GM23338 (cell line): ENCODE results near the gene GSTT4. TPM values are rescaled to one million over a fixed set of nuclear protein-coding genes. Genes with fewer than 3 reads are reported as not detected.

Experiments used
- ATAC-seq: fragments of 200-7000 bp; cut with Tn5 transposase; 3 replicates; pipeline ENCODE4 v1.9.1; 2020
- DNase-seq: peaks from one replicate; pipeline ENCODE4 v3.0.0-alpha.2; 2015; ENCODE audit warnings: low spot score
- H2AFZ ChIP-seq: fragments of 200-600 bp; sonication (generic); 2 replicates; pipeline ENCODE4 v1.8.0; 2016; ENCODE audit warnings: antibody characterized with exemption, mild to moderate bottlenecking, moderate library complexity
- H3F3A ChIP-seq: fragments of 200-600 bp; sonication (generic); replicated peaks from 2 replicates; pipeline ENCODE4 v1.8.0; 2017; ENCODE audit warnings: antibody characterized with exemption, mixed run types, low read depth
- H3K27ac ChIP-seq: fragments of 200-600 bp; sonication (generic); 2 replicates; pipeline ENCODE4 v1.6.1; 2016; ENCODE audit warnings: low read depth
- H3K27me3 ChIP-seq: fragments of 200-600 bp; sonication (generic); 2 replicates; pipeline ENCODE4 v1.8.0; 2016; ENCODE audit warnings: mild to moderate bottlenecking, mixed run types, moderate library complexity; ENCODE audit not compliant: insufficient read depth
- H3K36me3 ChIP-seq: fragments of 200-600 bp; sonication (generic); 2 replicates; pipeline ENCODE4 v1.8.0; 2016; ENCODE audit warnings: mild to moderate bottlenecking; ENCODE audit not compliant: insufficient read depth
- H3K4me1 ChIP-seq: fragments of 200-600 bp; sonication (generic); 2 replicates; pipeline ENCODE4 v1.8.0; 2016; ENCODE audit warnings: mild to moderate bottlenecking, moderate library complexity; ENCODE audit not compliant: insufficient read depth
- H3K4me2 ChIP-seq: fragments of 200-600 bp; sonication (generic); 2 replicates; pipeline ENCODE4 v1.7.1; 2017; ENCODE audit warnings: mixed run types
- H3K4me3 ChIP-seq: fragments of 200-600 bp; sonication (generic); 2 replicates; pipeline ENCODE4 v1.6.1; 2016; ENCODE audit warnings: mixed run types
- H3K79me2 ChIP-seq: fragments of 200-600 bp; sonication (generic); replicated peaks from 2 replicates; pipeline ENCODE4 v1.8.0; 2017; ENCODE audit warnings: mild to moderate bottlenecking; ENCODE audit not compliant: insufficient read depth
- H3K9me2 ChIP-seq: fragments of 200-600 bp; sonication (generic); 2 replicates; pipeline ENCODE4 v1.8.0; 2017; ENCODE audit not compliant: insufficient read depth
- H4K20me1 ChIP-seq: fragments of 200-600 bp; sonication (generic); replicated peaks from 2 replicates; pipeline ENCODE4 v1.8.0; 2017; ENCODE audit warnings: mild to moderate bottlenecking; ENCODE audit not compliant: insufficient read depth
- H3K27ac Mint-ChIP-seq: 2 replicates; pipeline ENCODE4 v1.8.0; 2020; ENCODE audit warnings: inconsistent platforms, mild to moderate bottlenecking, moderate library complexity, mixed read lengths
- H3K27me3 Mint-ChIP-seq: 3 replicates; pipeline ENCODE4 v1.8.0; 2022; ENCODE audit warnings: low read depth, mild to moderate bottlenecking, moderate library complexity, mixed read lengths, inconsistent platforms; ENCODE audit not compliant: insufficient read depth, poor library complexity
- H3K36me3 Mint-ChIP-seq: 3 replicates; pipeline ENCODE4 v1.8.0; 2021; ENCODE audit warnings: low read depth, mild to moderate bottlenecking, inconsistent platforms, moderate library complexity, mixed read lengths
- H3K4me1 Mint-ChIP-seq: 3 replicates; pipeline ENCODE4 v1.8.0; 2020; ENCODE audit warnings: mild to moderate bottlenecking, inconsistent platforms, mixed read lengths
- H3K4me3 Mint-ChIP-seq: 3 replicates; pipeline ENCODE4 v1.8.0; 2021; ENCODE audit warnings: moderate library complexity, mild to moderate bottlenecking, inconsistent platforms, mixed read lengths
- H3K9me3 Mint-ChIP-seq: 3 replicates; pipeline ENCODE4 v1.8.0; 2020; ENCODE audit warnings: moderate library complexity, mild to moderate bottlenecking, inconsistent platforms, mixed read lengths
- CREB1 ChIP-seq: fragments of 250-450 bp; sonication (Bioruptor Pico); IDR thresholded peaks from 2 replicates; pipeline ENCODE4 v1.5.0; 2020; ENCODE audit warnings: low read depth, mild to moderate bottlenecking, moderate library complexity
- ETS1 ChIP-seq: IDR thresholded peaks from 2 replicates; pipeline ENCODE4 v1.6.1; 2016; ENCODE audit warnings: antibody characterized with exemption
- EZH2 ChIP-seq: fragments of 200-600 bp; sonication (generic); IDR thresholded peaks from one replicate; pipeline ENCODE4 v1.8.0; 2017; ENCODE audit warnings: antibody characterized with exemption, mild to moderate bottlenecking, low read depth; ENCODE audit not compliant: unreplicated experiment
- EZH2phosphoT487 ChIP-seq: fragments of 200-600 bp; sonication (generic); IDR thresholded peaks from one replicate; pipeline ENCODE4 v1.8.1; 2018; ENCODE audit warnings: antibody characterized with exemption; ENCODE audit not compliant: unreplicated experiment
- JUNB ChIP-seq: IDR thresholded peaks from one replicate; pipeline ENCODE4 v1.6.1; 2016; ENCODE audit warnings: antibody characterized with exemption; ENCODE audit not compliant: unreplicated experiment
- NANOG ChIP-seq: IDR thresholded peaks from 2 replicates; pipeline ENCODE4 v1.6.1; 2016; ENCODE audit warnings: antibody characterized with exemption, borderline replicate concordance
- POLR2AphosphoS5 ChIP-seq: IDR thresholded peaks from 2 replicates; pipeline ENCODE4 v1.6.1; 2016; ENCODE audit warnings: antibody characterized with exemption, low read depth
- REST ChIP-seq: IDR thresholded peaks from one replicate; pipeline ENCODE4 v1.6.1; 2018; ENCODE audit warnings: antibody characterized with exemption; ENCODE audit not compliant: unreplicated experiment
- STAT1 ChIP-seq: IDR thresholded peaks from one replicate; pipeline ENCODE4 v1.6.1; 2016; ENCODE audit warnings: antibody characterized with exemption; ENCODE audit not compliant: unreplicated experiment
- ZNF114 ChIP-seq: fragments of 250-450 bp; sonication (Bioruptor Pico); IDR thresholded peaks from 2 replicates; pipeline ENCODE4 v1.5.0; 2020; ENCODE audit warnings: mild to moderate bottlenecking, moderate library complexity
- ZNF331 ChIP-seq: fragments of 250-450 bp; sonication (Bioruptor Pico); IDR thresholded peaks from 2 replicates; pipeline ENCODE4 v1.5.0; 2020; ENCODE audit warnings: low read depth, mild to moderate bottlenecking, moderate library complexity
- ZNF462 ChIP-seq: fragments of 250-450 bp; sonication (Bioruptor Pico); IDR thresholded peaks from 2 replicates; pipeline ENCODE4 v1.5.0; 2020; ENCODE audit warnings: mild to moderate bottlenecking, moderate library complexity
- long read RNA-seq: library from polyadenylated mRNA; unstranded; transcript quantifications from one replicate; pipeline ENCODE4 v2.0.0, GENCODE V29; 2020; ENCODE audit not compliant: unreplicated experiment
- polyA plus RNA-seq: library from polyadenylated mRNA; unstranded; fragments of >200 nt; fragmentation: Nextera tagmentation; extraction: Ambion mirVana; gene quantifications from 2 replicates; pipeline ENCODE4 v1.2.1, GENCODE V29; 2016
- total RNA-seq: library from RNA; depleted of rRNA; stranded (reverse); fragments of >200 nt; shearing (Covaris generic); gene quantifications from 2 replicates; pipeline ENCODE4 v1.2.3, GENCODE V29; 2014; rRNA removed

Gene GSTT4
- total RNA-seq, result not detected in 2 replicates
- not detected in 2 replicates for polyA plus RNA-seq
- long read RNA-seq, result 0 reads

GRCh38 chr22:24005201-24005600 is at the start of gene GSTT4:
Gene GSTT4 (minus strand): TSS chr22:24005453. CDS start chr22:24005356, 97 bp downstream.
- no peak for DNase-seq
- Histone ChIP-seq H3K27ac (no peak within 1 kb of the TSS), H2AFZ (no peak within 1 kb of the TSS), H4K20me1 (no peaks in the 10 kb centered on the region), H3K36me3 (no peaks in the 10 kb centered on the region), H3K79me2 (no peaks in the 10 kb centered on the region), H3K4me3 (no peak within 1 kb of the TSS), H3F3A (0 out of 2 replicates have a peak, but pooled peaks cover 4% of the 10 kb centered on the region), H3K9me2 (no peaks in the 10 kb centered on the region; the same call in 1 of the 2 replicates), H3K27me3 (no peaks in the 10 kb centered on the region), H3K4me2 (no peak within 1 kb of the TSS), H3K4me1 (peaks cover 8% of the 10 kb centered on the region; the same call in 1 of the 2 replicates)
- peaks cover 4% of the 10 kb centered on the region; the same call in 1 of the 3 replicates for H3K36me3 Mint-ChIP-seq
- peaks cover 8% of the 10 kb centered on the region for H3K9me3 Mint-ChIP-seq
- H3K27ac Mint-ChIP-seq, result no peak within 1 kb of the TSS; the same call in 1 of the 2 replicates
- H3K4me1 Mint-ChIP-seq, result peaks cover 7% of the 10 kb centered on the region
- no peak within 1 kb of the TSS for H3K4me3 Mint-ChIP-seq
- H3K27me3 Mint-ChIP-seq, result peaks cover 21% of the 10 kb centered on the region
- TF ChIP-seq ZNF331 (CRISPR knock-in tag), result no peak
- TF ChIP-seq EZH2, result no peak
- TF ChIP-seq JUNB, result no peak
- TF ChIP-seq ETS1, result no peak
- TF ChIP-seq REST, result no peak
- TF ChIP-seq POLR2AphosphoS5, result no peak
- no peak for TF ChIP-seq STAT1
- no peak for TF ChIP-seq CREB1
- TF ChIP-seq NANOG, result no peak
- no peak for TF ChIP-seq ZNF114 (CRISPR knock-in tag)
- TF ChIP-seq EZH2phosphoT487, result no peak
- no peak for TF ChIP-seq ZNF462 (CRISPR knock-in tag)
- no peak for ATAC-seq
